ENCODE data around the gene EIF1.

EIF1 gene

GRCh38 chr17:41676058-41676419, 12.6 kb upstream of the EIF1 start:
- no peak for ATAC-seq
- TF ChIP-seq CSDC2 (CRISPR knock-in tag; IDR thresholded peaks at IDR 0.05): no peak
- no peak for TF ChIP-seq POU6F1 (CRISPR knock-in tag; IDR thresholded peaks at IDR 0.05; ENCODE audit: borderline replicate concordance, low read depth)
- TF ChIP-seq ARNTL (CRISPR knock-in tag; IDR thresholded peaks at IDR 0.05; ENCODE audit: borderline replicate concordance, low read depth): no peak
- no peak for TF ChIP-seq BACH2 (CRISPR knock-in tag; IDR thresholded peaks at IDR 0.05; ENCODE audit: borderline replicate concordance)
- no peak for TF ChIP-seq ZFP30 (CRISPR knock-in tag; IDR thresholded peaks at IDR 0.05)
- TF ChIP-seq RARB (CRISPR knock-in tag; IDR thresholded peaks at IDR 0.05): no peak
- no peak for TF ChIP-seq ZNF70 (CRISPR knock-in tag; IDR thresholded peaks at IDR 0.05)
- TF ChIP-seq ZNF8 (CRISPR knock-in tag; IDR thresholded peaks at IDR 0.05): no peak
- TF ChIP-seq TOX (CRISPR knock-in tag; IDR thresholded peaks at IDR 0.05; ENCODE audit: borderline replicate concordance): no peak

- peak; percentile 34 for ATAC-seq
- no peak for TF ChIP-seq OSR1 (CRISPR knock-in tag; IDR thresholded peaks at IDR 0.05)
- TF ChIP-seq ZFP3 (CRISPR knock-in tag; IDR thresholded peaks at IDR 0.05): peak; percentile 26; the same call in 1 of the 2 replicates
- TF ChIP-seq TOX (CRISPR knock-in tag; IDR thresholded peaks at IDR 0.05; ENCODE audit: borderline replicate concordance): peak; percentile 71
- TF ChIP-seq SNAI2 (CRISPR knock-in tag; IDR thresholded peaks at IDR 0.05): no peak
- peak; percentile 72 for TF ChIP-seq RARB (CRISPR knock-in tag; IDR thresholded peaks at IDR 0.05)
- TF ChIP-seq CSRNP3 (CRISPR knock-in tag; IDR thresholded peaks at IDR 0.05): no peak
- 0 out of 2 replicates have a peak, but pooled peaks have one; percentile 13 for TF ChIP-seq ZC3H10 (CRISPR knock-in tag; IDR thresholded peaks at IDR 0.05)
- TF ChIP-seq PATZ1 (CRISPR knock-in tag; IDR thresholded peaks at IDR 0.05; ENCODE audit: borderline replicate concordance): peak; percentile 57; the same call in 1 of the 2 replicates
These were observed 10.2 kb upstream of the EIF1 start for GRCh38 chr17:41678411-41678906.

GRCh38 chr17:41678907-41679739, 9.6 kb upstream of the EIF1 start:
- TF ChIP-seq CSRNP3 (CRISPR knock-in tag; IDR thresholded peaks at IDR 0.05): no peak
- TF ChIP-seq PATZ1 (CRISPR knock-in tag; IDR thresholded peaks at IDR 0.05; ENCODE audit: borderline replicate concordance): no peak
- TF ChIP-seq OSR1 (CRISPR knock-in tag; IDR thresholded peaks at IDR 0.05): no peak
- no peak for TF ChIP-seq RARB (CRISPR knock-in tag; IDR thresholded peaks at IDR 0.05)
- TF ChIP-seq TCF4 (CRISPR knock-in tag; IDR thresholded peaks at IDR 0.05; ENCODE audit: borderline replicate concordance): no peak
- TF ChIP-seq ZFP3 (CRISPR knock-in tag; IDR thresholded peaks at IDR 0.05): no peak
- TF ChIP-seq ZFP30 (CRISPR knock-in tag; IDR thresholded peaks at IDR 0.05): no peak
- TF ChIP-seq CREB5 (CRISPR knock-in tag; IDR thresholded peaks at IDR 0.05; ENCODE audit: low read depth): no peak
- TF ChIP-seq TOX (CRISPR knock-in tag; IDR thresholded peaks at IDR 0.05; ENCODE audit: borderline replicate concordance): no peak
- no peak for TF ChIP-seq ZNF70 (CRISPR knock-in tag; IDR thresholded peaks at IDR 0.05)
- TF ChIP-seq TSHZ2 (CRISPR knock-in tag; IDR thresholded peaks at IDR 0.05): no peak
- no peak for TF ChIP-seq POU6F1 (CRISPR knock-in tag; IDR thresholded peaks at IDR 0.05; ENCODE audit: borderline replicate concordance, low read depth)
- no peak for TF ChIP-seq GLIS3 (CRISPR knock-in tag; IDR thresholded peaks at IDR 0.05)
- no peak for TF ChIP-seq SNAI2 (CRISPR knock-in tag; IDR thresholded peaks at IDR 0.05)
- no peak for TF ChIP-seq ZC3H10 (CRISPR knock-in tag; IDR thresholded peaks at IDR 0.05)
- peak; percentile 39; the same call in 2 of the 3 replicates for ATAC-seq

Data from SK-N-SH treated with all-trans-retinoic acid at 6 μM for 48 hours (cell line).